ENCODE measurements around the gene KLK10.

KLK10 gene

GRCh38 chr19:50967929-50968715 is 51.4 kb downstream of the KLK10 start:
- DNase-seq, result no peak

- DNase-seq, result no peak
These were observed 55.2 kb downstream of the KLK10 start for GRCh38 chr19:50964266-50964665.

- no peak for DNase-seq
These were observed 56.1 kb downstream of the KLK10 start for GRCh38 chr19:50963381-50963780.

Data from hematopoietic multipotent progenitor cell treated with erythropoietin and hydrocortisone succinate and interleukin-3 and kit ligand, for 4 days (in vitro differentiated cells).